NOMO-1 treated with dmso at 0.1 percent for 144 hours (cell line): ENCODE results near the gene NFATC4.
"Not testable (repeated sequence)": the region's sequence is repeated elsewhere in the genome, so short reads cannot be mapped to it uniquely, and the experiment has no call there.

Source experiments
- DNase-seq: peaks from one replicate; lab custom pipeline; 2025; ENCODE audit not compliant: unreplicated experiment; lab: John Stamatoyannopoulos, UW

NFATC4 gene

GRCh38 chr14:24367514-24368211, at the start of gene NFATC4:
NFATC4 (plus strand) TSS chr14:24368184; CDS start chr14:24368341, 157 bp downstream.
- DNase-seq: no peak

GRCh38 chr14:24321212-24321975, 46.6 kb upstream of the NFATC4 start:
- no peak for DNase-seq

- no peak for DNase-seq
Observed at GRCh38 chr14:24322672-24323071, 45.3 kb upstream of the NFATC4 start.

- no peak for DNase-seq
Observed at GRCh38 chr14:24323341-24323740, 44.6 kb upstream of the NFATC4 start.

GRCh38 chr14:24324024-24324423, 44.0 kb upstream of the NFATC4 start:
- no peak for DNase-seq

- DNase-seq: no peak
Observed at GRCh38 chr14:24325041-24325530, 42.9 kb upstream of the NFATC4 start.

- no peak for DNase-seq
Observed at GRCh38 chr14:24325963-24326362, 42.0 kb upstream of the NFATC4 start.

- peak; percentile 46 for DNase-seq
Observed at GRCh38 chr14:24327303-24327702, 40.7 kb upstream of the NFATC4 start.

- not testable (repeated sequence) for DNase-seq
Observed at GRCh38 chr14:24327914-24328313, 40.1 kb upstream of the NFATC4 start.

- no peak for DNase-seq
Observed at GRCh38 chr14:24329073-24329663, 38.8 kb upstream of the NFATC4 start.

- DNase-seq: peak; percentile 16
Observed at GRCh38 chr14:24329736-24330135, 38.2 kb upstream of the NFATC4 start.

GRCh38 chr14:24330973-24331674, 36.9 kb upstream of the NFATC4 start:
- no peak for DNase-seq

GRCh38 chr14:24331731-24332267, 36.2 kb upstream of the NFATC4 start:
- DNase-seq: no peak

GRCh38 chr14:24332268-24332993, 35.6 kb upstream of the NFATC4 start:
- DNase-seq: peak; percentile 38

GRCh38 chr14:24334431-24335291, 33.3 kb upstream of the NFATC4 start, which contains the start of gene ADCY4:
ADCY4 (minus strand) TSS chr14:24335071; CDS start chr14:24334652, 419 bp downstream.
- DNase-seq: no peak

GRCh38 chr14:24335461-24336171, 32.4 kb upstream of the NFATC4 start:
- peak; percentile 50 for DNase-seq

GRCh38 chr14:24337144-24337823, 30.7 kb upstream of the NFATC4 start:
- no peak for DNase-seq

- DNase-seq: no peak
Observed at GRCh38 chr14:24337824-24338175, 30.2 kb upstream of the NFATC4 start.
